Peyer's patch (tissue), 4 donors: Measurements from ENCODE around the gene GP1BB. TPM values are rescaled to one million over a fixed set of nuclear protein-coding genes. Genes with fewer than 3 reads are reported as not detected.

Experiments used
- DNase-seq, 3 donors: peaks; one replicate each; pipeline ENCODE4 v3.0.0-alpha.2; 2017 to 2019
- H3K27ac ChIP-seq, 4 donors: fragments of 200-600 bp; sonication (generic); one replicate each; pipeline ENCODE4 v1.5.1; 2016 to 2019
- H3K27me3 ChIP-seq, 2 donors: fragments of 200-600 bp; sonication (generic); one replicate each; pipeline ENCODE4 v1.5.1; 2019
- H3K36me3 ChIP-seq, 3 donors: fragments of 200-600 bp; sonication (generic); one replicate each; pipeline ENCODE4 v1.5.1; 2016 to 2019
- H3K4me1 ChIP-seq, 4 donors: fragments of 200-600 bp; sonication (generic); one replicate each; pipeline ENCODE4 v1.5.1; 2016 to 2019
- H3K4me3 ChIP-seq, 4 donors: fragments of 200-600 bp; sonication (generic); 1 replicate in 3 of 4; 2 replicates in 1 of 4; pipeline ENCODE4 v1.5.1; 2016 to 2019; ENCODE audit warnings: mild to moderate bottlenecking in 1 of 4
- H3K9me3 ChIP-seq, 4 donors: fragments of 200-600 bp; sonication (generic); one replicate each; pipeline ENCODE4 v1.5.1; 2016 to 2019; ENCODE audit warnings: mild to moderate bottlenecking in 1 of 4
- POLR2A ChIP-seq, 2 donors: fragments of 450-650 bp; IDR thresholded peaks; one replicate each; pipeline ENCODE4 v1.5.1; 2017; ENCODE audit warnings: antibody characterized with exemption in 2 of 2, mild to moderate bottlenecking in 2 of 2, moderate library complexity in 2 of 2
- total RNA-seq, 4 donors: library from RNA; depleted of rRNA; stranded (reverse); fragments of >200 nt; gene quantifications; one replicate each; pipeline ENCODE4 v1.1.0, GENCODE V29; 2016
- TF ChIP-seq, protein P1 (sequence below), 6 experiments: fragments of 450-650 bp in 4 of 6; fragments of 200-600 bp in 2 of 6; sonication (generic) in 1 of 6; IDR thresholded peaks; one replicate each; pipeline ENCODE4 v1.5.1; 2017 to 2019; ENCODE audit warnings: antibody characterized with exemption in 6 of 6, mild to moderate bottlenecking in 3 of 6, moderate library complexity in 1 of 6

GP1BB gene
- total RNA-seq, 4 donors from 2014 or later: 1.1 to 9.1 (median 2.0) TPM

DNA sequence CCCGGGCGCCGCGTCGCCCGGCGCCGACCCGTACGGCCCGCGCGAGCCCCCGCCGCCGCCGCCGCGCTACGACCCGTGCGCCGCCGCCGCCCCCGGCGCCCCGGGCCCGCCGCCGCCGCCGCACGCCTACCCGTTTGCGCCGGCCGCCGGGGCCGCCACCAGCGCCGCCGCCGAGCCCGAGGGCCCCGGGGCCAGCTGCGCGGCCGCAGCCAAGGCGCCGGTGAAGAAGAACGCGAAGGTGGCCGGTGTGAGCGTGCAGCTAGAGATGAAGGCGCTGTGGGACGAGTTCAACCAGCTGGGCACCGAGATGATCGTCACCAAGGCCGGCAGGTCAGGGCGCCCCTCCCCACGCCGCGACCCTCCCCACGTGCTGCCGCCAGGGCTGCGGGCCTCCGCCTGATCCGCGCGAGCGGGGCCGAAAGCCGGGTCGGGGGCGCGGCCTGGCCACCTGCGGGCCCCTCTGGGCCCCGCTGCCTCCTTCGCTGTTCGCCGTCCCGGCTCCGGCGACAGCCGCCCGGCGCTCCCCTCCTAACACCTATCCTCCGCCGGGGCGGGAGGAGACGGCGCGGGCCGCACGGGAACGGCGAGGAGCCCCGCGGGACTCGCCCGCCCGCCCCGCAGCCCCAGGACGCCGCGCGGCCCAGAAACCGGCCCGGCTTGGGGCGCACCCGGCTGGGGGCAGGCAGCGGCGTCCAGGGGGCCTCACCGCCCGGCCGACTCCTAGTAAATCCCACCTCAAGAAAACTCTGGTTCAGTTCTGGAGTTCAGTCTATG is 37.8 kb downstream of the GP1BB start:
- Histone ChIP-seq H3K36me3 (no peaks in the 10 kb centered on the region), H3K4me3 (peak overlapping the region in 2 of 4 donors; percentile 24 to 34), H3K9me3 (peaks cover 0 to under 1% (median 0%) of the 10 kb centered on the region in 4 donors), H3K4me1 (peaks cover 0 to 38% (median 16%) of the 10 kb centered on the region in 4 donors), H3K27me3 (peaks cover 0 to 65% of the 10 kb centered on the region in 2 donors), H3K27ac (no peak overlapping the region)
- TF ChIP-seq POLR2A (IDR thresholded peaks at IDR 0.05): no peak
- TF ChIP-seq, protein P1, sequence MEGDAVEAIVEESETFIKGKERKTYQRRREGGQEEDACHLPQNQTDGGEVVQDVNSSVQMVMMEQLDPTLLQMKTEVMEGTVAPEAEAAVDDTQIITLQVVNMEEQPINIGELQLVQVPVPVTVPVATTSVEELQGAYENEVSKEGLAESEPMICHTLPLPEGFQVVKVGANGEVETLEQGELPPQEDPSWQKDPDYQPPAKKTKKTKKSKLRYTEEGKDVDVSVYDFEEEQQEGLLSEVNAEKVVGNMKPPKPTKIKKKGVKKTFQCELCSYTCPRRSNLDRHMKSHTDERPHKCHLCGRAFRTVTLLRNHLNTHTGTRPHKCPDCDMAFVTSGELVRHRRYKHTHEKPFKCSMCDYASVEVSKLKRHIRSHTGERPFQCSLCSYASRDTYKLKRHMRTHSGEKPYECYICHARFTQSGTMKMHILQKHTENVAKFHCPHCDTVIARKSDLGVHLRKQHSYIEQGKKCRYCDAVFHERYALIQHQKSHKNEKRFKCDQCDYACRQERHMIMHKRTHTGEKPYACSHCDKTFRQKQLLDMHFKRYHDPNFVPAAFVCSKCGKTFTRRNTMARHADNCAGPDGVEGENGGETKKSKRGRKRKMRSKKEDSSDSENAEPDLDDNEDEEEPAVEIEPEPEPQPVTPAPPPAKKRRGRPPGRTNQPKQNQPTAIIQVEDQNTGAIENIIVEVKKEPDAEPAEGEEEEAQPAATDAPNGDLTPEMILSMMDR (IDR thresholded peaks at IDR 0.05): no peak
- DNase-seq: no peak

DNA sequence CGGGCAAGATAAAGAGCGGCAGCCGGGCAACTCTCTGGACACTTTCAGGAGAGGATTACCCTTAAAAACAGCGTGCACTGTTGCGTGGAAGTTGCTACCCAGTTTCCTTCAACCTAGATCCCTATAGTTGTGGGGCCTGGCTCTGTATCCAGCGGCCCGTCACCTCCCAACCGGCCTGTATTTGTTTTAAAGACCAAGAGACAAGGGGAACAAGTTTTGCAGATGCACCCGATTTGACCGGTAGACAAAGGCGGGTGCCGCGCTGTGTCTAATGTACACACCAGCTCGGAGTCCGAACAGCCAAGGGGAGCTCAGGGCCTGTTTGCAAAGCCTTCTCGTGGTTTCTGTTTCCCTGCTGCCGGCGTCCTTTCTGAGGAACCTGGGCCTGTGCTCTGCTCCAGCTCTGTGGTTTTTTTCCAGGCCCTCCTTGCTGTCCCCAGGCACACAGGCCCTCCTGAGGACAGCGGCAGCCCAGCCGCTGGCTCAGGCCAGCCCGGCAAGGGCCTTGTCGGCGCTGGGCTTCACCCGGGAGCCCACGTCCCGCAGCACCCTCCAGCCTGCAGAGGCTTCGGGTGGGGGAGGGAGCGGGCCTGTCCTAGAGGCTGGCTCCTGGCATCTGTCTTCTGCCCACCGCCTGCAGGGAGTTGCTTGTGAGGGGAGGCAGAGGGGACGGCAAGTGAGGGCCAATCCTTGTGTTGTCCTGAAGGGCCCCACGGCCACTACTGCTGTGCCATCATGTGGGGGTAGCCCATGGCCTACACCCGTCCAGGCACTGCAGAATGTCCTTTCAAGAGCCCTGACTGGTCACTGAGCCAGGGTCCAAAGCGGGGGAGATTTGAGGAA is 38.6 kb downstream of the GP1BB start:
- H3K4me1 ChIP-seq: peaks cover 0 to 38% (median 18%) of the 10 kb centered on the region in 4 donors
- H3K27ac ChIP-seq: no peak overlapping the region
- H3K27me3 ChIP-seq: peaks cover 0 to 66% of the 10 kb centered on the region in 2 donors
- DNase-seq: no peak
- H3K4me3 ChIP-seq: no peak overlapping the region
- TF ChIP-seq, protein P1 (IDR thresholded peaks at IDR 0.05): no peak
- TF ChIP-seq POLR2A (IDR thresholded peaks at IDR 0.05): no peak
- H3K36me3 ChIP-seq: no peaks in the 10 kb centered on the region
- H3K9me3 ChIP-seq: peaks cover 0 to 2% (median 0%) of the 10 kb centered on the region in 4 donors

DNA sequence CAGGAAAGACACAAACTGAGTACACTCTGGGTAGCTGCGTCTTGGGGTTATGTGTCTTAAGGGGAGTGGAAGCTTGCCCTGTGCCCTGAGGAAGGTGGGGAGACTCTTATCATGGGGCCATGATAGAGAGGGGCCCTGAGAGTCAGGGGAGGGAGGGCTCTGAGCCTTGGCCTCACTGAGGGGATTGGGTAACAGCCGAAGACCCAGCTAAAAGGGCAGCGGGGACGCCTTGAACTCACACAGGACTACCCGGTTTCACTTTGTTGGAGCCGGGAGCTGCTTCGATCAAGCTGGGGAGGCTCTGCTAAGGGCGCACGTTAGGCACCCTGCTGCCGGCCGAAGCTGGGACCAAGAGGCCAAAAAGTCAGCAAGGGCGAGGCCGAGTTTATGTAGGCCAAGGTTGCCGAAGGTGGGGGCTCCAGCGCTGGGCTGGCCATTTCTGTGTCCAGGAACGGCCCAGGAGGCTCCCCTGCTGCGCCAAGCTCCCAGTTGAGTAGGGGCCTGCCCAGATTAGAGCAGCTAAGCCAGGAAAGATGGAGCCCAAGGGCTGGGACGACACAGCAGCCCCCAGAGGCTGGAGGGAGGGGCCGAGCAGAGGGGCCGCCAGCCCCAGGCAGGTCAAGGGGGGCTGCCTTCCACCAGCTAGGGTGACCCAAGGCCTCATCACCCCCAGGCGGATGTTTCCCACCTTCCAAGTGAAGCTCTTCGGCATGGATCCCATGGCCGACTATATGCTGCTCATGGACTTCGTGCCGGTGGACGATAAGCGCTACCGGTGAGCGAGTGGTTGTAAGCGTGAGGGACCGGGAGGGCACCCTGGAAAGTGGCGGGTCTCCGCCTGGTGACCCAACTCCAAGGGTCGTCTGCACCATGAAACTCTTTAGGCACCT is 39.5 kb downstream of the GP1BB start:
- Histone ChIP-seq H3K9me3 (peaks cover 0 to 2% (median 0%) of the 10 kb centered on the region in 4 donors), H3K27ac (no peak overlapping the region), H3K36me3 (no peaks in the 10 kb centered on the region), H3K27me3 (peaks cover 0 to 75% of the 10 kb centered on the region in 2 donors), H3K4me1 (peaks cover 0 to 42% (median 23%) of the 10 kb centered on the region in 4 donors), H3K4me3 (no peak overlapping the region)
- no peak for TF ChIP-seq POLR2A (IDR thresholded peaks at IDR 0.05)
- TF ChIP-seq, protein P1 (IDR thresholded peaks at IDR 0.05): no peak
- DNase-seq: no peak

DNA sequence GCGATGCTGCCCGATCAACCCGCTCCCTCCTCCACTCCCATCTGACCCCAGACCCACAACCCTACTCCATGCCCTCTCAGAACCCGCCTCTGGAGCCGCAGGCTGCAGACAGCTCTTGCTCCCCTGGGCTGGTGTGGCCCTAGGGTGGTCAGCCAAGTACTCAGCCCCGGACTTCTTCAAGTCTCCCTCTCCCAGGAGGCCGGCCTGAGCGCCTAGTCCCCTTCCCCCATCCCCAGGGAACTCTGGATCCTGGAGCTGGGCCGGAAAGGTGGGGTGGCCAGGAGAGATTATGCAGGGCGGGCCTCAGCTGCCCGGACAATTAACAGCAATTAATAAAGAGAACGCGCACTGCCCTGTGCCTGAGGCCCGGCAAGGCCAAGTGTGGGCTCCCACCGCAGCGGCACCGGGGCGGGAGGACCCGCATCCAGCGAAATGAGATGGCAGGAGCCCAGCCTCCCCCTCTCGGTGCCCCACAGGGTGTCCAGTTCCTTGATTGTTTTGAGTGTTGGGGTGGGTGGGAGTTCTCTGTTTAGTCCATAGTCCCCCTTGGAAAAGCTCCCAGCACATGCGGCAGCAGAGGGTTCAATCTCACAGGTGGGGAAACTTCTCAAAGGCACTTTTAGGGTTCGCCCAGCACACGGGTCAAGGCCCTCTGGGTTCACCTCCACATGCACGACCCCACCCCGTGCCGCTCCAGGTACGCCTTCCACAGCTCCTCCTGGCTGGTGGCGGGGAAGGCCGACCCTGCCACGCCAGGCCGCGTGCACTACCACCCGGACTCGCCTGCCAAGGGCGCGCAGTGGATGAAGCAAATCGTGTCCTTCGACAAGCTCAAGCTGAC is 40.3 kb downstream of the GP1BB start:
- no peak for DNase-seq
- Histone ChIP-seq H3K9me3 (peaks cover 0 to 2% (median 0%) of the 10 kb centered on the region in 4 donors), H3K27me3 (peaks cover 0 to 77% of the 10 kb centered on the region in 2 donors), H3K4me1 (peaks cover 0 to 48% (median 23%) of the 10 kb centered on the region in 4 donors), H3K36me3 (no peaks in the 10 kb centered on the region), H3K4me3 (no peak overlapping the region), H3K27ac (no peak overlapping the region)
- TF ChIP-seq POLR2A (IDR thresholded peaks at IDR 0.05): no peak
- TF ChIP-seq, protein P1 (IDR thresholded peaks at IDR 0.05): no peak
